Neural progenitor cell (in vitro differentiated cells): ENCODE measurements around the gene YAP1. TPM values are rescaled to one million over a fixed set of nuclear protein-coding genes. Genes with fewer than 3 reads are reported as not detected.

Experiments
- DNase-seq: peaks from one replicate; pipeline ENCODE4 v3.0.0-alpha.2; 2016; ENCODE audit warnings: low spot score
- H2AFZ ChIP-seq: fragments of 200-600 bp; sonication (generic); replicated peaks from 2 replicates; pipeline ENCODE4 v1.6.1; 2016; ENCODE audit warnings: antibody characterized with exemption
- H3F3A ChIP-seq: fragments of 200-600 bp; sonication (generic); 2 replicates; pipeline ENCODE4 v1.6.1; 2016; ENCODE audit warnings: antibody characterized with exemption, low read depth
- H3K27ac ChIP-seq: fragments of 200-600 bp; sonication (generic); 2 replicates; pipeline ENCODE4 v1.5.1; 2016; ENCODE audit warnings: mild to moderate bottlenecking
- H3K27me3 ChIP-seq: fragments of 200-600 bp; sonication (generic); 2 replicates; pipeline ENCODE4 v1.6.1; 2016; ENCODE audit warnings: mild to moderate bottlenecking, moderate library complexity
- H3K36me3 ChIP-seq: fragments of 200-600 bp; sonication (generic); 2 replicates; pipeline ENCODE4 v1.5.1; 2016
- H3K4me1 ChIP-seq: fragments of 200-600 bp; sonication (generic); 2 replicates; pipeline ENCODE4 v1.6.1; 2016; ENCODE audit warnings: mixed run types
- H3K4me2 ChIP-seq: fragments of 200-600 bp; sonication (generic); 2 replicates; pipeline ENCODE4 v1.6.1; 2016
- H3K4me3 ChIP-seq: fragments of 200-600 bp; sonication (generic); 2 replicates; pipeline ENCODE4 v1.5.1; 2016
- H3K79me2 ChIP-seq: fragments of 200-600 bp; sonication (generic); 2 replicates; pipeline ENCODE4 v1.6.1; 2016; ENCODE audit warnings: low read depth
- H3K9ac ChIP-seq: fragments of 200-600 bp; sonication (generic); 2 replicates; pipeline ENCODE4 v1.6.1; 2016
- H3K9me3 ChIP-seq: fragments of 200-600 bp; sonication (generic); 2 replicates; pipeline ENCODE4 v1.5.1; 2016; ENCODE audit warnings: low read depth
- H4K20me1 ChIP-seq: fragments of 200-600 bp; sonication (generic); 2 replicates; pipeline ENCODE4 v1.6.1; 2016; ENCODE audit warnings: low read depth
- H3K27ac Mint-ChIP-seq: 3 replicates; pipeline ENCODE4 v1.8.0; 2021; ENCODE audit warnings: mixed read lengths
- H3K27me3 Mint-ChIP-seq: 2 replicates; pipeline ENCODE4 v1.8.0; 2022; ENCODE audit warnings: low read depth, mild to moderate bottlenecking, inconsistent platforms, moderate library complexity, mixed read lengths; ENCODE audit not compliant: insufficient read depth
- H3K36me3 Mint-ChIP-seq: 3 replicates; pipeline ENCODE4 v1.8.0; 2021; ENCODE audit warnings: mixed read lengths
- H3K4me1 Mint-ChIP-seq: 3 replicates; pipeline ENCODE4 v1.8.0; 2021; ENCODE audit warnings: mixed read lengths
- H3K4me3 Mint-ChIP-seq: 3 replicates; pipeline ENCODE4 v1.8.0; 2021; ENCODE audit warnings: mild to moderate bottlenecking, moderate library complexity, mixed read lengths
- H3K9me3 Mint-ChIP-seq: 3 replicates; pipeline ENCODE4 v1.8.0; 2020; ENCODE audit warnings: mixed read lengths
- CTCF ChIP-seq: fragments of 200-600 bp; sonication (generic); IDR thresholded peaks from 2 replicates; pipeline ENCODE4 v1.5.1; 2017; ENCODE audit warnings: antibody characterized with exemption, mild to moderate bottlenecking
- EZH2 ChIP-seq: fragments of 200-600 bp; sonication (generic); IDR thresholded peaks from 2 replicates; pipeline ENCODE4 v1.6.1; 2017; ENCODE audit warnings: antibody characterized with exemption, mild to moderate bottlenecking, moderate library complexity
- EZH2phosphoT487 ChIP-seq: fragments of 200-600 bp; sonication (generic); IDR thresholded peaks from 2 replicates; pipeline ENCODE4 v1.6.1; 2017; ENCODE audit warnings: antibody characterized with exemption
- total RNA-seq: library from RNA; depleted of rRNA; stranded (reverse); fragments of >200 nt; gene quantifications from 2 replicates; pipeline ENCODE4 v1.2.3, GENCODE V29; 2015; ENCODE audit warnings: low replicate concordance

The YAP1 gene
- total RNA-seq, 1 donor from 2014 or later, result 59.9 TPM

GRCh38 chr11:102079625-102080024 is 30.6 kb upstream of the YAP1 start:
- H3K27ac Mint-ChIP-seq, result no peak overlapping the region
- no peak for DNase-seq
- Histone ChIP-seq H3K9ac (no peak overlapping the region), H3F3A (no peaks in the 10 kb centered on the region), H3K4me3 (no peak overlapping the region), H3K9me3 (no peaks in the 10 kb centered on the region), H2AFZ (no peak overlapping the region), H3K36me3 (no peaks in the 10 kb centered on the region), H3K27ac (no peak overlapping the region), H3K27me3 (no peaks in the 10 kb centered on the region), H4K20me1 (no peaks in the 10 kb centered on the region), H3K4me1 (no peaks in the 10 kb centered on the region), H3K79me2 (no peaks in the 10 kb centered on the region), H3K4me2 (no peak overlapping the region)
- H3K36me3 Mint-ChIP-seq, result no peaks in the 10 kb centered on the region
- H3K9me3 Mint-ChIP-seq, result peaks cover under 1% of the 10 kb centered on the region
- no peaks in the 10 kb centered on the region for H3K4me1 Mint-ChIP-seq
- no peaks in the 10 kb centered on the region for H3K27me3 Mint-ChIP-seq
- no peak overlapping the region for H3K4me3 Mint-ChIP-seq
- no peak for TF ChIP-seq CTCF
- no peak for TF ChIP-seq EZH2
- TF ChIP-seq EZH2phosphoT487, result no peak

GRCh38 chr11:102081313-102081712 is 28.9 kb upstream of the YAP1 start:
- no peaks in the 10 kb centered on the region for H3K36me3 Mint-ChIP-seq
- Histone ChIP-seq H3K4me3 (no peak overlapping the region), H3K4me1 (no peaks in the 10 kb centered on the region), H3K36me3 (no peaks in the 10 kb centered on the region), H3K9ac (no peak overlapping the region), H3K27ac (no peak overlapping the region), H3K4me2 (no peak overlapping the region), H3K9me3 (no peaks in the 10 kb centered on the region), H4K20me1 (no peaks in the 10 kb centered on the region), H3K79me2 (no peaks in the 10 kb centered on the region), H3F3A (no peaks in the 10 kb centered on the region), H2AFZ (no peak overlapping the region), H3K27me3 (no peaks in the 10 kb centered on the region)
- H3K4me1 Mint-ChIP-seq, result no peaks in the 10 kb centered on the region
- no peak for DNase-seq
- H3K27ac Mint-ChIP-seq, result no peak overlapping the region
- TF ChIP-seq EZH2 (no peak), CTCF (no peak), EZH2phosphoT487 (no peak)
- H3K4me3 Mint-ChIP-seq, result no peak overlapping the region
- H3K27me3 Mint-ChIP-seq, result peaks cover 2% of the 10 kb centered on the region
- H3K9me3 Mint-ChIP-seq, result no peaks in the 10 kb centered on the region

DNA sequence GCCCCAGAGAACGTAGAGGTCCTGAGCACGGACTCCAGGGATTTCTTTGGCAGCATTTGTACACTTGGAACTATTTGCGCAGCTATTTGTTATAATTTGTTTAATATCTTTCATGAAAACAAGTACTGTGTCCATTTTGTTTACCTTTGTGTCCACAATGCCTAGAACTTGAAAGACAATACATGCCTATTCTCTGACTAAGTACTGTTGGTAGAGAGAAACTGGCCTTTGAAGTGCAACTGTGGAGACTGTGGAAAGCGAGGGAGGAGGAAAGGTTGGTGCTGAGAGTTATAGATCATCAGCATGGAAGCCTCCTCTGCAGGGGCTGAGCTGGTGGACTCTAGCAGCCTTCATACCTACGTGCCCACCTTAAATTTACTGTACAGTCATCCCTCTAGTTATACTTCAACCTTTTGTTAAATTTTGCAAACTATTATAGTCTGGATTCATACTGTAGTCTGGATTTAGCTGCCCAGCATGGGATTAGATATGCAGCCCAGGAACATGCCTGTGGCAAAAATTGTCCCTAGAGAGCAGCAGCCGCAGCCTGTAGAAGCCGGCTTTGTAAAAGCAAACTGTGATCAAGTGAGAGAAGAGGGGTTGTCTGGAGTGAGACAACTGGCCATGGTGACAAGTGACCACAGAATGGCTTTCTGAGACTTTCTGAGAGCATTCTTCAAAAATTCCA is 24.2 kb upstream of the YAP1 start:
- no peak overlapping the region for H3K9ac ChIP-seq
- Mint-ChIP-seq H3K9me3 (no peaks in the 10 kb centered on the region), H3K36me3 (no peaks in the 10 kb centered on the region), H3K27ac (no peak overlapping the region), H3K4me1 (no peaks in the 10 kb centered on the region), H3K27me3 (peaks cover 2% of the 10 kb centered on the region), H3K4me3 (no peak overlapping the region)
- no peaks in the 10 kb centered on the region for H3K9me3 ChIP-seq
- H3K4me1 ChIP-seq, result no peaks in the 10 kb centered on the region
- no peaks in the 10 kb centered on the region for H3K27me3 ChIP-seq
- no peaks in the 10 kb centered on the region for H3K36me3 ChIP-seq
- no peak overlapping the region for H3K27ac ChIP-seq
- no peaks in the 10 kb centered on the region for H3K79me2 ChIP-seq
- no peak overlapping the region for H2AFZ ChIP-seq
- H3K4me2 ChIP-seq, result no peak overlapping the region
- H4K20me1 ChIP-seq, result no peaks in the 10 kb centered on the region
- no peak for DNase-seq
- no peak for TF ChIP-seq CTCF
- no peak overlapping the region for H3K4me3 ChIP-seq
- H3F3A ChIP-seq, result no peaks in the 10 kb centered on the region
